GM18951 (cell line): Measurements from ENCODE around the gene STOML1.

Experiments
- POLR2A ChIP-seq: IDR thresholded peaks from 4 replicates; pipeline ENCODE4 v1.6.1; 2011; ENCODE audit warnings: mild to moderate bottlenecking; ENCODE audit not compliant: insufficient read length, insufficient read depth; ENCODE audit errors: extremely low read depth
- in situ Hi-C: fragments of 300-500 bp; cut with MboI; formaldehyde crosslinking; loops from one replicate; pipeline ENCODE4 v1.12.0; 2022; ENCODE audit warnings: low sequenced_read_pairs, mixed read lengths, inconsistent platforms; ENCODE audit not compliant: unreplicated experiment

The STOML1 gene

GRCh38 chr15:73950831-73951561, 41.1 kb downstream of the STOML1 start:
- no peak for TF ChIP-seq POLR2A
- in situ Hi-C loops = loop anchor here (25.0 kb wide), 1 partner anchor 361 kb away; no protein-coding TSS in a partner anchor

DNA sequence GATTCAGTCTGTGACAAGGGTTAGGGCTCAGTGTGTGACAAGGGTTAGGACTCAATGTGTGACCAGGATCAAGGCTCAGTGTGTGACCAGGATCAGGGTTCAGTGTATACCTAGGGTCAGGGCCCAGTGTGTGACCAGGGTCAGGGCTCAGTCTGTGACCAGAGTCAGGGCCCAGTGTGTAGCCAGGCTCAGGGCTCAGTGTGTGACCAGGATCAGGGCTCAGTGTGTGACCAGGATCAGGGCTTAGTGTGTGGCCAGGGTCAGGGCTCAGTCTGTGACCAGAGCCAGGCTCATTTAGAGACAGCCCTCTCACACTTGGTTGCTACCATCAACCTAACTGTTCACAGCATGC, 41.6 kb downstream of the STOML1 start:
- in situ Hi-C loops = loop anchor here (25.0 kb wide), 1 partner anchor 362 kb away; no protein-coding TSS in a partner anchor
- TF ChIP-seq POLR2A = no peak

DNA sequence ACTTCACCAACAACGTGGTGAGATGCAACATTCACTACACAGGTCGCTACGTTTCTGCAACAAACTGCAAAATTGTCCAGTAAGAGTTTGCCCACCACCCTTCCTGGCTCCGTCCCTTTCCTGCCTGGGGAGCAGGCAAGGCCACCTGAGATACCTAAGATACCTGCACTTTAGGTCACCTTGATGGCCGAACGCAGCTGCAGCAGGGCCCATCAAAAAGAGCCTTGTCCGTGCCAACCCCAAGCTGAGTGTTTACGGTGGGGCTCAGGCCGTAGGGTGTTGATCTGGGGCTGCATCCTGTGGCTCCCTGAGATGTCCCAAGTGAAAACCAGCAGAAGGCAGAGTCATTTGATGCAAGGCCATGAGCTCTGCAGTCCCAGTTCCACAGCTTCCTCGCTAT, 42.6 kb downstream of the STOML1 start:
- in situ Hi-C loops = no loop called here
- TF ChIP-seq POLR2A = no peak

DNA sequence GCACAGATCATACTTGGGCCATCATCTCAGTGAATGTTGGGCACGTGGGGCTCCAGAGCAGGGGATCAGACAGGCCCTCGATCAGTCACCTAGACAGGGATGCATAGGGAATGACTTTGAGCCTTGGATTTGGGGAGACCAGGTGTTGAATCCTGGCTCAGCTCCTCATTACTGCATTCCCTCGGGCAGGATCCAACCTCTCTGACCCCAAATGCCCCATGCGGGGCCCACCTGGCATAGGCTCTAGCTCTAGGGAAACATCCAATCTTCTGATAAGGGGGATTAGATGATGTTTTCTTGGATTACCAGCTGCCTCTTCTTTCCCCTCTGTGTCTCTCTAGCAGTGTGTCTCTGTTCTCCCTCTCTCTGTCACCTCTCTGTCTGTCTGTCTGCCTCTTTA, 43.1 kb downstream of the STOML1 start:
- no peak for TF ChIP-seq POLR2A
- in situ Hi-C loops = no loop called here

DNA sequence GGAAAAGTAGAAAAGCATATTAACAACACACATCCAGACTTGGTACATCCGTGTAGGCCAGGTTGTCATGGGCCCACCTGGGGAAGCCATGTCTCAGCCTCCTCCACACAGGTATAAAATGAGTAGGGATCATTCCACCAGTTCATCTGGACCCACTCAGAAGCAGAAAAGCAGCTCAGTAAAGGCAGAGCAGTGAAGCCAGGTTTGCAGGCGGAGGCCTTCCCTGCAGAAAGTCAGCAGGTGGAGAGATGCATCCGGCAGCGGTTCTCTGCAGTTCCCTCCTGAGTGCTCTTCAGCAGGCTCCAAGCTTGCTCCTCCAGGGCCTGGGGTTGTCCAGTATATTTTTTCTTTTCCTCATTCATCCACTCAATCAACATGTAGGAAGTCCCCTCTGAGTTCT, 43.7 kb downstream of the STOML1 start:
- in situ Hi-C loops = no loop called here
- no peak for TF ChIP-seq POLR2A

GRCh38 chr15:73947651-73948050, 44.4 kb downstream of the STOML1 start:
- no peak for TF ChIP-seq POLR2A
- in situ Hi-C loops = no loop called here

GRCh38 chr15:73946795-73947370, 45.2 kb downstream of the STOML1 start:
- in situ Hi-C loops = no loop called here
- no peak for TF ChIP-seq POLR2A

- in situ Hi-C loops = no loop called here
- TF ChIP-seq POLR2A = no peak
Observed at GRCh38 chr15:73946046-73946721, 45.9 kb downstream of the STOML1 start.

DNA sequence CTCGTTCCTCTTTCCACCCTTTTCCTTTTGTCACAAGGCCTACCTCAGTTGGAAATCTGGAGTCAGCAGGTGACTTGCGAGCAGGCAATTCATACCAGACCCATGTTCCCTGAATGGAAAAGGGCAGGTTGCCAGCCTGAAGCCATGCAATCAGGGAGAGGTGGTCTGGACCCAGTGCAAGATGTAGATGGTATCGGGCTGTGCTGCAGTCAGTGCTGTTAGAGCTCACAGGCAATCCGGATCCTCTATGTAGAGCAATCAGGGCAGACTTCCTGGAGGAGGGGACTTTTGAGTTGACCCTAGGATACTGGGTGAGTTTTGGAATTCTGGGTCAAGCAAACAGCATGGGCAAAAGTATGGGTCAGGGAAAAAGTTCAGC, 47.0 kb downstream of the STOML1 start:
- no peak for TF ChIP-seq POLR2A
- in situ Hi-C loops = no loop called here

DNA sequence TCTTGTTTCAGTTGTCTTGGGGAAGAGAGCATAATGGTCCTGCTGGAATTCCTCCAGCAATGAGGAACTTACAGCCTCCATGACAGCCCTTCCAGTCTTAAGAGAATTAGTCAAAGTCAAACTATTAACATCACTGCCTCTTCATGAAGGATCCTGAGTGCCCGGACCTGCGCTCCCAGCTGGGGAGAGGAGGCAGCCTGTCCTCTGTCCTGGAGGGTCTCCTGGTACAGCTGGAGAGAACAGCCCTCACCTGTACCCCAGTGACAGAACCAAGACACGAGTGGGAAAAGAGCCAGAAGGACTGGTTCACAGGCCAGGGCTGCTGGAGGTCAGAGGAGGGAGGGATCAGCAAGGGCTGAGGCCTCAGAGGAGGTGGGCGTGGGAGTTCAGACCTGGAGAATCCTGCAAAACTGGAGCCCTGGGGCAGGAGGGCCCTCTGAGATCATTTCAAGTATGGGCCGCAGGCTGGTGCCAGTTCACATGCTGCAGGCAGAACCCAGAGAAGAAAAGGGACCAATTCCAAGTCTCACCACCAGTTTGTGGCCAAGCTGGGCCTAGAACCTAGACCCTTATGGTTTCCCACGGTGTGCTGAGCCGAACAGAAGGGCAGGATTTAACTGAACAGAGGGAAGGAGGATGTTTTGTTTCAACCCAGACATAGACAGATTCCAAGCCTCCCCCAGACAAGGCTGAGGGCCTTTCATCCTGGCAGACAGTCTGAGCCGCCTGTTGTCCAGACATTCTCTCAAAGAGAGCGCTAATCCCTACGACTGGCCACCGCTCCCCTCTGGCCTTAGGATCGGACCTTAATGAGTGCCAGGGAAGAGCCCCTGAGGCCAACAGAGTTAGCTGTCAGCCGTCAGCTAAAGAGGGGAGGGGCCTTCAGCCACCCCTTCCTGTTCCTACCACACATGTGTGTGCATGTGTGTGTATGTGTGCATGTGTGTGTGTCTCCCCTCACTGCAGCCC, 47.6 kb downstream of the STOML1 start:
- in situ Hi-C loops = no loop called here
- TF ChIP-seq POLR2A = no peak

DNA sequence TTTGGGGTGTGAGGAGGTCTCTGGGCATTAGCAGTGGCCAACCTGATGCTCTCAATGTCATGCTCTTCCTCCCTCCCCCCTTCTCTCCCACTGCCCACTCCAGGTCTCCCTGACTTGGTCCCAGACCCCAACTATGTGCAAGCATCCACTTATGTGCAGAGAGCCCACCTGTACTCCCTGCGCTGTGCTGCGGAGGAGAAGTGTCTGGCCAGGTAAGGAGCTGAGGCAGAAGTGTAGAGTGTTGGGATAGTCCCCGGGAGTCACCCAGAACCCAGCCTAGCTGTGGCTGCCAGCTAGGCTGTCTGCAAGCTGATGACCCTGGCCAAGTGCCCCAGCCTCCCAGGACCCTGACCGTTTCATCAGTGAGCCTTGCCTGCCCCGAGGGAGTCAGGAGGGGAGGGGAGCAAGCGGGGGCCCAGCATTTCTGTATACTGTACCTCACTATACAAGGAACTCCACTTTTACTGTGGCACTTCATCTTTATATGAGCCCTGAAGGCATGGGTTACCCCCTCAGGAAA, 49.3 kb downstream of the STOML1 start:
- in situ Hi-C loops = no loop called here

GRCh38 chr15:73941871-73942635, 50.0 kb downstream of the STOML1 start:
- no peak for TF ChIP-seq POLR2A
- in situ Hi-C loops = no loop called here

More for the DNA sequence above, 49.3 kb downstream of the STOML1 start:
- no peak for TF ChIP-seq POLR2A
